Measurements from ENCODE around the gene NSUN5.

The NSUN5 gene

DNA sequence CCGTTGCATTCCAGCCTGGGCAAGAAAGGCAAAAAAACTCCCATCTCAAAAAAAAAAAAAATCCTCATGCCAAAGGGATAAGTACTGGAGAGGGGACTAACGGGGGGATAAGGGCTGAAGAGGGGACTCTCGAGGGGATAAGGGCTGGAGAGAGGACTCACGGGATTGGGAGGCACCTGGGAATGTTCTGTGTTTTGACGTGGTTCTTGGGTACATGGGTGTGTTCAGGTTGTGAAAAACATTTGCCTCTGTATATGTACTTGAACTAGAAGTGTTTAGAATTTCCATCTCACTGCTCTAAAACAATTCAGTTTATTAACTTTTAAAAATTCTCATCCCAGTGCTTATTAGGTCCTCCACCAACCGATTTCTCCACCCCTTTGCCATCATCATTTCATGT is 23.8 kb upstream of the NSUN5 start:
- DNase-seq (ENCODE audit: low read depth in 1 of 2, low spot score in 1 of 2): no peak
- Histone ChIP-seq H3K27me3 (ENCODE audit: insufficient read depth, poor library complexity, severe bottlenecking) (no peaks in the 10 kb centered on the region), H3K27ac (replicated peaks) (no peak overlapping the region), H3K4me3 (replicated peaks; ENCODE audit: insufficient read depth, low read length) (no peak overlapping the region)
- no peak for TF ChIP-seq SPI1 (IDR thresholded peaks at IDR 0.05; ENCODE audit: borderline replicate concordance, low read depth)
- TF ChIP-seq GABPA (IDR thresholded peaks at IDR 0.05; ENCODE audit: low read depth): no peak
- TF ChIP-seq POLR2AphosphoS5 (IDR thresholded peaks at IDR 0.05; ENCODE audit: low read depth): no peak
- TF ChIP-seq, protein P1, sequence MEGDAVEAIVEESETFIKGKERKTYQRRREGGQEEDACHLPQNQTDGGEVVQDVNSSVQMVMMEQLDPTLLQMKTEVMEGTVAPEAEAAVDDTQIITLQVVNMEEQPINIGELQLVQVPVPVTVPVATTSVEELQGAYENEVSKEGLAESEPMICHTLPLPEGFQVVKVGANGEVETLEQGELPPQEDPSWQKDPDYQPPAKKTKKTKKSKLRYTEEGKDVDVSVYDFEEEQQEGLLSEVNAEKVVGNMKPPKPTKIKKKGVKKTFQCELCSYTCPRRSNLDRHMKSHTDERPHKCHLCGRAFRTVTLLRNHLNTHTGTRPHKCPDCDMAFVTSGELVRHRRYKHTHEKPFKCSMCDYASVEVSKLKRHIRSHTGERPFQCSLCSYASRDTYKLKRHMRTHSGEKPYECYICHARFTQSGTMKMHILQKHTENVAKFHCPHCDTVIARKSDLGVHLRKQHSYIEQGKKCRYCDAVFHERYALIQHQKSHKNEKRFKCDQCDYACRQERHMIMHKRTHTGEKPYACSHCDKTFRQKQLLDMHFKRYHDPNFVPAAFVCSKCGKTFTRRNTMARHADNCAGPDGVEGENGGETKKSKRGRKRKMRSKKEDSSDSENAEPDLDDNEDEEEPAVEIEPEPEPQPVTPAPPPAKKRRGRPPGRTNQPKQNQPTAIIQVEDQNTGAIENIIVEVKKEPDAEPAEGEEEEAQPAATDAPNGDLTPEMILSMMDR (IDR thresholded peaks at IDR 0.05; ENCODE audit: insufficient read depth, low read length): no peak
- TF ChIP-seq REST (IDR thresholded peaks at IDR 0.05; ENCODE audit: insufficient replicate concordance, low read depth): no peak

GRCh38 chr7:73330772-73331171 is 22.1 kb upstream of the NSUN5 start:
- H3K27me3 ChIP-seq (ENCODE audit: insufficient read depth, poor library complexity, severe bottlenecking): no peaks in the 10 kb centered on the region
- no peak for DNase-seq (ENCODE audit: low read depth in 1 of 2, low spot score in 1 of 2)
- H3K4me3 ChIP-seq (replicated peaks; ENCODE audit: insufficient read depth, low read length): no peak overlapping the region
- no peak overlapping the region for H3K27ac ChIP-seq (replicated peaks)
- TF ChIP-seq, protein P1 (IDR thresholded peaks at IDR 0.05; ENCODE audit: insufficient read depth, low read length): no peak
- TF ChIP-seq GABPA (IDR thresholded peaks at IDR 0.05; ENCODE audit: low read depth): no peak
- TF ChIP-seq REST (IDR thresholded peaks at IDR 0.05; ENCODE audit: insufficient replicate concordance, low read depth): no peak
- no peak for TF ChIP-seq POLR2AphosphoS5 (IDR thresholded peaks at IDR 0.05; ENCODE audit: low read depth)
- no peak for TF ChIP-seq SPI1 (IDR thresholded peaks at IDR 0.05; ENCODE audit: borderline replicate concordance, low read depth)

DNA sequence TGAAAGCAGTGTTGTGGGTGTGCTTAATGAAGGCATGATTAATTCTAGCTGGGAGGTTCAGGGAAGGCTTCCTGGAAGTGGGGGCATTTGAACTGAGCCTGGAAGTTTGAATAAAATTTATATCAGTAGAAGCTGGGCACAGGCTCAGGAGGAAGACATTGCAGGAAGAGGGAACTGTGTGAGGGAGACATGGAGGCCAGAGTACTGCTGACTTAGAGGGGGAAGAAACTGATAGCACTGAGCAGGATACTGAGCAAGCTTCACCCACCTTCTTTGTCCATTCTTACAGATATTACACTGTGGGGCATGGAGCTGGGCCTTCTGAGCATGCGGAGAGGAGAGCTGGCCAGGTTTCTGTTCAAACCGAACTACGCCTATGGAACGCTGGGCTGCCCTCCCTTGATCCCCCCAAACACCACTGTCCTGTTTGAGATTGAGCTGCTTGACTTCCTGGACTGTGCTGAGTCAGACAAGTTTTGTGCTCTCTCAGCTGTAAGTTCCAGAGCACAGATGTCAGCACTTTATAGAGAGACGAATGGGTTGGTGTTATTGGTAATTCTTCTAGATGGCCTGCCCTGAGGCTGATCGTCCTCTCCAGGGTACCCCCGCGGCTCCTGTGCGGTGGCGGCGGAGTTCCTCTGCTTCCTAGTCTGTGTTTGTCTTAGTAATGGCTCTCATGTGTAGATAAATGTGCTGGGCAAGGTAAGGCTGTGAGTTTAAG is 21.4 kb upstream of the NSUN5 start:
- H3K27ac ChIP-seq (replicated peaks): no peak overlapping the region
- no peak overlapping the region for H3K4me3 ChIP-seq (replicated peaks; ENCODE audit: insufficient read depth, low read length)
- no peaks in the 10 kb centered on the region for H3K27me3 ChIP-seq (ENCODE audit: insufficient read depth, poor library complexity, severe bottlenecking)
- no peak for DNase-seq (ENCODE audit: low read depth in 1 of 2, low spot score in 1 of 2)
- TF ChIP-seq GABPA (IDR thresholded peaks at IDR 0.05; ENCODE audit: low read depth) (no peak), POLR2AphosphoS5 (IDR thresholded peaks at IDR 0.05; ENCODE audit: low read depth) (no peak), SPI1 (IDR thresholded peaks at IDR 0.05; ENCODE audit: borderline replicate concordance, low read depth) (no peak)
- TF ChIP-seq, protein P1 (IDR thresholded peaks at IDR 0.05; ENCODE audit: insufficient read depth, low read length): no peak

GRCh38 chr7:73328696-73329095 is 20.1 kb upstream of the NSUN5 start:
- TF ChIP-seq REST (IDR thresholded peaks at IDR 0.05; ENCODE audit: insufficient replicate concordance, low read depth) (no peak), SPI1 (IDR thresholded peaks at IDR 0.05; ENCODE audit: borderline replicate concordance, low read depth) (no peak), GABPA (IDR thresholded peaks at IDR 0.05; ENCODE audit: low read depth) (no peak), POLR2AphosphoS5 (IDR thresholded peaks at IDR 0.05; ENCODE audit: low read depth) (no peak)
- TF ChIP-seq, protein P1 (IDR thresholded peaks at IDR 0.05; ENCODE audit: insufficient read depth, low read length): no peak
- H3K27ac ChIP-seq (replicated peaks): no peak overlapping the region
- DNase-seq (ENCODE audit: low read depth in 1 of 2, low spot score in 1 of 2): no peak
- H3K27me3 ChIP-seq (ENCODE audit: insufficient read depth, poor library complexity, severe bottlenecking): no peaks in the 10 kb centered on the region
- no peak overlapping the region for H3K4me3 ChIP-seq (replicated peaks; ENCODE audit: insufficient read depth, low read length)
